GM12865 (cell line): ENCODE results near the gene P2RY13.

ENCODE experiments used
- DNase-seq: peaks from one replicate; pipeline ENCODE4 v3.0.0; 2010; ENCODE audit warnings: low read depth
- H3K4me3 ChIP-seq: 2 replicates; pipeline ENCODE4 v1.5.1; 2011; ENCODE audit warnings: mild to moderate bottlenecking, low read depth, low read length, control low read depth
- CTCF ChIP-seq: IDR thresholded peaks from 2 replicates; pipeline ENCODE4 v1.5.1; 2011; ENCODE audit warnings: low read length, control low read depth, low read depth, inconsistent platforms; ENCODE audit not compliant: insufficient read depth; ENCODE audit errors: missing control alignments

The P2RY13 gene

GRCh38 chr3:151307583-151308488, 21.5 kb downstream of the P2RY13 start:
- DNase-seq: no peak
- TF ChIP-seq CTCF: no peak
- no peak overlapping the region for H3K4me3 ChIP-seq

- no peak for TF ChIP-seq CTCF
- DNase-seq: no peak
- no peak overlapping the region for H3K4me3 ChIP-seq
Measured at GRCh38 chr3:151307131-151307530, 22.2 kb downstream of the P2RY13 start.

GRCh38 chr3:151306168-151306810, 23.1 kb downstream of the P2RY13 start:
- no peak overlapping the region for H3K4me3 ChIP-seq
- TF ChIP-seq CTCF: no peak
- no peak for DNase-seq

- DNase-seq: no peak
- no peak overlapping the region for H3K4me3 ChIP-seq
- no peak for TF ChIP-seq CTCF
Measured at GRCh38 chr3:151305775-151306151, 23.6 kb downstream of the P2RY13 start.

GRCh38 chr3:151305060-151305774, 24.1 kb downstream of the P2RY13 start:
- DNase-seq: no peak
- no peak for TF ChIP-seq CTCF
- H3K4me3 ChIP-seq: no peak overlapping the region

GRCh38 chr3:151303751-151304150, 25.6 kb downstream of the P2RY13 start:
- no peak for DNase-seq
- no peak overlapping the region for H3K4me3 ChIP-seq
- no peak for TF ChIP-seq CTCF
